ENCODE data around the gene CTIF. TPM values are rescaled to one million over a fixed set of nuclear protein-coding genes. Genes with fewer than 3 reads are reported as not detected.
"Not testable (repeated sequence)": the region's sequence is repeated elsewhere in the genome, so short reads cannot be mapped to it uniquely, and the experiment has no call there.

The CTIF gene
- total and polyA plus RNA-seq, 10 donors, result 5.2 to 39.2 (median 18.5) TPM

GRCh38 chr18:48645427-48646002 is 106.7 kb downstream of the CTIF start:
- 81 to 94% (median 86%) methylated on average over 10 of the region's 10 CpGs for WGBS, 5 donors
- H3K9me3 ChIP-seq, result no peaks in the 10 kb centered on the region
- H3K27me3 ChIP-seq (replicated peaks in 1 of 7), result no peaks in the 10 kb centered on the region
- no peak overlapping the region for H3K4me3 ChIP-seq
- peaks cover 0 to 8% (median 0%) of the 10 kb centered on the region in 6 donors for H3K36me3 ChIP-seq
- intact Hi-C loops (cut with DNase I; ENCODE audit: low total_unique reads), result no loop called here
- H3K4me1 ChIP-seq, result no peaks in the 10 kb centered on the region
- TF ChIP-seq POLR2A (IDR thresholded peaks at IDR 0.05), result no peak
- no peak for TF ChIP-seq POLR2AphosphoS5 (IDR thresholded peaks at IDR 0.05)
- TF ChIP-seq CTCF (IDR thresholded peaks at IDR 0.05 in 8 of 11, conservative IDR thresholded peaks at IDR 0.05 in 3 of 11), result no peak
- H3K27ac ChIP-seq, result no peak overlapping the region
- DNase-seq, result no peak

GRCh38 chr18:48646976-48647375 is 108.1 kb downstream of the CTIF start:
- Histone ChIP-seq H3K4me3 (no peak overlapping the region), H3K9me3 (no peaks in the 10 kb centered on the region), H3K27me3 (replicated peaks in 1 of 7) (no peaks in the 10 kb centered on the region), H3K4me1 (no peaks in the 10 kb centered on the region), H3K36me3 (no peaks in the 10 kb centered on the region), H3K27ac (no peak overlapping the region)
- intact Hi-C loops (cut with DNase I; ENCODE audit: low total_unique reads), result no loop called here
- TF ChIP-seq CTCF (IDR thresholded peaks at IDR 0.05 in 8 of 11, conservative IDR thresholded peaks at IDR 0.05 in 3 of 11) (no peak), POLR2A (IDR thresholded peaks at IDR 0.05) (no peak), POLR2AphosphoS5 (IDR thresholded peaks at IDR 0.05) (no peak)
- WGBS, 5 donors, result 61 to 79% (median 66%) methylated on average over 2 of the region's 2 CpGs
- no peak for DNase-seq

- no peak for DNase-seq
- WGBS, 5 donors, result 80 to 91% (median 87%) methylated on average over 7 of the region's 7 CpGs
- no peaks in the 10 kb centered on the region for H3K4me1 ChIP-seq
- no peaks in the 10 kb centered on the region for H3K27me3 ChIP-seq (replicated peaks in 1 of 7)
- H3K27ac ChIP-seq, result no peak overlapping the region
- no peak overlapping the region for H3K4me3 ChIP-seq
- intact Hi-C loops (cut with DNase I; ENCODE audit: low total_unique reads), result no loop called here
- TF ChIP-seq POLR2A (IDR thresholded peaks at IDR 0.05), result no peak
- TF ChIP-seq POLR2AphosphoS5 (IDR thresholded peaks at IDR 0.05), result no peak
- TF ChIP-seq CTCF (IDR thresholded peaks at IDR 0.05 in 8 of 11, conservative IDR thresholded peaks at IDR 0.05 in 3 of 11), result no peak
- no peaks in the 10 kb centered on the region for H3K9me3 ChIP-seq
- no peaks in the 10 kb centered on the region for H3K36me3 ChIP-seq
These were observed 110.4 kb downstream of the CTIF start for GRCh38 chr18:48649231-48649630.

- H3K36me3 ChIP-seq; H3K27me3 ChIP-seq (replicated peaks in 1 of 7); DNase-seq; H3K27ac ChIP-seq; intact Hi-C loops (cut with DNase I; ENCODE audit: low total_unique reads); H3K4me3 ChIP-seq; H3K9me3 ChIP-seq: not testable (repeated sequence)
- WGBS, 5 donors, result 84 to 97% (median 95%) methylated on average over 4 of the region's 4 CpGs
- H3K4me1 ChIP-seq, result peaks cover 0 to 14% (median 3%) of the 10 kb centered on the region in 6 donors
These were observed 115.8 kb downstream of the CTIF start for GRCh38 chr18:48654591-48654990.

GRCh38 chr18:48655508-48655907 is 116.7 kb downstream of the CTIF start:
- H3K36me3 ChIP-seq, result no peaks in the 10 kb centered on the region
- intact Hi-C loops (cut with DNase I; ENCODE audit: low total_unique reads), result no loop called here
- TF ChIP-seq CTCF (IDR thresholded peaks at IDR 0.05 in 8 of 11, conservative IDR thresholded peaks at IDR 0.05 in 3 of 11), result no peak
- TF ChIP-seq POLR2A (IDR thresholded peaks at IDR 0.05), result no peak
- no peak for TF ChIP-seq POLR2AphosphoS5 (IDR thresholded peaks at IDR 0.05)
- no peak for DNase-seq
- no peaks in the 10 kb centered on the region for H3K9me3 ChIP-seq
- no peaks in the 10 kb centered on the region for H3K27me3 ChIP-seq (replicated peaks in 1 of 7)
- H3K4me3 ChIP-seq, result no peak overlapping the region
- peaks cover 0 to 14% (median 3%) of the 10 kb centered on the region in 6 donors for H3K4me1 ChIP-seq
- no peak overlapping the region for H3K27ac ChIP-seq
- WGBS, 5 donors, result 83 to 97% (median 93%) methylated on average over 1 to 2 of the region's 2 CpGs
